Measurements from ENCODE around the gene TRAF3. TPM values are rescaled to one million over a fixed set of nuclear protein-coding genes. Genes with fewer than 3 reads are reported as not detected.

Gene TRAF3
- total RNA-seq, 1 donor from 2014 or later = 25.8 TPM

GRCh38 chr14:102813691-102814090, 36.4 kb downstream of the TRAF3 start:
- no peak for DNase-seq (ENCODE audit: low read depth, low spot score)
- H3K27me3 Mint-ChIP-seq (ENCODE audit: low read depth) = no peaks in the 10 kb centered on the region
- no peak overlapping the region for H3K27ac Mint-ChIP-seq (ENCODE audit: unreplicated experiment)
- H3K4me3 Mint-ChIP-seq = no peak overlapping the region
- no peak for TF ChIP-seq CTCF (conservative IDR thresholded peaks at IDR 0.05)
- H3K4me1 Mint-ChIP-seq = peaks cover 23% of the 10 kb centered on the region
- H3K36me3 Mint-ChIP-seq (ENCODE audit: low read depth) = peaks cover 8% of the 10 kb centered on the region
- peaks cover 2% of the 10 kb centered on the region for H3K9me3 Mint-ChIP-seq

GRCh38 chr14:102817318-102817717, 40.1 kb downstream of the TRAF3 start:
- TF ChIP-seq CTCF (conservative IDR thresholded peaks at IDR 0.05) = no peak
- no peak for DNase-seq (ENCODE audit: low read depth, low spot score)
- H3K27ac Mint-ChIP-seq (ENCODE audit: unreplicated experiment) = no peak overlapping the region
- no peak overlapping the region for H3K4me3 Mint-ChIP-seq
- H3K4me1 Mint-ChIP-seq = peaks cover 25% of the 10 kb centered on the region
- peaks cover 8% of the 10 kb centered on the region for H3K36me3 Mint-ChIP-seq (ENCODE audit: low read depth)
- H3K9me3 Mint-ChIP-seq = peaks cover 2% of the 10 kb centered on the region
- H3K27me3 Mint-ChIP-seq (ENCODE audit: low read depth) = no peaks in the 10 kb centered on the region

GRCh38 chr14:102817942-102818940, 41.0 kb downstream of the TRAF3 start:
- H3K9me3 Mint-ChIP-seq = peaks cover 2% of the 10 kb centered on the region
- H3K27ac Mint-ChIP-seq (ENCODE audit: unreplicated experiment) = no peak overlapping the region
- no peak overlapping the region for H3K4me3 Mint-ChIP-seq
- no peak for TF ChIP-seq CTCF (conservative IDR thresholded peaks at IDR 0.05)
- peaks cover 8% of the 10 kb centered on the region for H3K36me3 Mint-ChIP-seq (ENCODE audit: low read depth)
- no peak for DNase-seq (ENCODE audit: low read depth, low spot score)
- peaks cover 28% of the 10 kb centered on the region for H3K4me1 Mint-ChIP-seq
- H3K27me3 Mint-ChIP-seq (ENCODE audit: low read depth) = no peaks in the 10 kb centered on the region

- Mint-ChIP-seq H3K9me3 (no peaks in the 10 kb centered on the region), H3K27ac (ENCODE audit: unreplicated experiment) (no peak overlapping the region), H3K36me3 (ENCODE audit: low read depth) (peaks cover 4% of the 10 kb centered on the region), H3K27me3 (ENCODE audit: low read depth) (no peaks in the 10 kb centered on the region), H3K4me1 (peaks cover 31% of the 10 kb centered on the region), H3K4me3 (no peak overlapping the region)
- DNase-seq (ENCODE audit: low read depth, low spot score) = no peak
- TF ChIP-seq CTCF (conservative IDR thresholded peaks at IDR 0.05) = no peak
Measured at GRCh38 chr14:102819176-102819628, 42.0 kb downstream of the TRAF3 start.

GRCh38 chr14:102819747-102820330, 42.6 kb downstream of the TRAF3 start:
- peaks cover 37% of the 10 kb centered on the region for H3K4me1 Mint-ChIP-seq
- H3K4me3 Mint-ChIP-seq = no peak overlapping the region
- DNase-seq (ENCODE audit: low read depth, low spot score) = no peak
- no peaks in the 10 kb centered on the region for H3K9me3 Mint-ChIP-seq
- TF ChIP-seq CTCF (conservative IDR thresholded peaks at IDR 0.05) = no peak
- H3K36me3 Mint-ChIP-seq (ENCODE audit: low read depth) = peaks cover 4% of the 10 kb centered on the region
- no peaks in the 10 kb centered on the region for H3K27me3 Mint-ChIP-seq (ENCODE audit: low read depth)
- H3K27ac Mint-ChIP-seq (ENCODE audit: unreplicated experiment) = no peak overlapping the region
